Progenitor cell of endocrine pancreas (in vitro differentiated cells): ENCODE measurements around the gene CHN2. TPM values are rescaled to one million over a fixed set of nuclear protein-coding genes. Genes with fewer than 3 reads are reported as not detected.

Experiments used
- DNase-seq: peaks from one replicate; pipeline ENCODE4 v3.0.0; 2021; ENCODE audit warnings: low spot score; ENCODE audit not compliant: unreplicated experiment
- H3K27ac Mint-ChIP-seq: 2 replicates; pipeline ENCODE4 v1.8.0; 2021; ENCODE audit warnings: mild to moderate bottlenecking, moderate library complexity, mixed read lengths
- H3K27me3 Mint-ChIP-seq: 2 replicates; pipeline ENCODE4 v1.8.0; 2021; ENCODE audit warnings: mixed read lengths
- H3K36me3 Mint-ChIP-seq: 2 replicates; pipeline ENCODE4 v1.8.0; 2022; ENCODE audit warnings: mixed read lengths; ENCODE audit not compliant: insufficient read depth
- H3K4me1 Mint-ChIP-seq: 2 replicates; pipeline ENCODE4 v1.8.0; 2021; ENCODE audit warnings: low read depth, mixed read lengths
- H3K4me3 Mint-ChIP-seq: 2 replicates; pipeline ENCODE4 v1.8.0; 2021; ENCODE audit warnings: low read depth, mild to moderate bottlenecking, moderate library complexity, mixed read lengths
- H3K9me3 Mint-ChIP-seq: 2 replicates; pipeline ENCODE4 v1.8.0; 2021; ENCODE audit warnings: low read depth, mixed read lengths
- total RNA-seq: library from RNA; stranded (reverse); gene quantifications from 2 replicates; pipeline ENCODE4 v1.2.1, GENCODE V29; 2021
- TF ChIP-seq, protein P1 (sequence below): fragments of 200-600 bp; sonication (generic); IDR thresholded peaks from one replicate; pipeline ENCODE4 v1.5.0; 2021; ENCODE audit warnings: antibody characterized with exemption, mild to moderate bottlenecking; ENCODE audit not compliant: unreplicated experiment

CHN2 gene
- total RNA-seq, 1 donor from 2014 or later, result 22.0 TPM

- Mint-ChIP-seq H3K27me3 (no peaks in the 10 kb centered on the region), H3K4me1 (peaks cover 39% of the 10 kb centered on the region), H3K9me3 (no peaks in the 10 kb centered on the region), H3K4me3 (no peak overlapping the region), H3K27ac (no peak overlapping the region), H3K36me3 (no peaks in the 10 kb centered on the region)
- DNase-seq, result no peak
- TF ChIP-seq, protein P1, sequence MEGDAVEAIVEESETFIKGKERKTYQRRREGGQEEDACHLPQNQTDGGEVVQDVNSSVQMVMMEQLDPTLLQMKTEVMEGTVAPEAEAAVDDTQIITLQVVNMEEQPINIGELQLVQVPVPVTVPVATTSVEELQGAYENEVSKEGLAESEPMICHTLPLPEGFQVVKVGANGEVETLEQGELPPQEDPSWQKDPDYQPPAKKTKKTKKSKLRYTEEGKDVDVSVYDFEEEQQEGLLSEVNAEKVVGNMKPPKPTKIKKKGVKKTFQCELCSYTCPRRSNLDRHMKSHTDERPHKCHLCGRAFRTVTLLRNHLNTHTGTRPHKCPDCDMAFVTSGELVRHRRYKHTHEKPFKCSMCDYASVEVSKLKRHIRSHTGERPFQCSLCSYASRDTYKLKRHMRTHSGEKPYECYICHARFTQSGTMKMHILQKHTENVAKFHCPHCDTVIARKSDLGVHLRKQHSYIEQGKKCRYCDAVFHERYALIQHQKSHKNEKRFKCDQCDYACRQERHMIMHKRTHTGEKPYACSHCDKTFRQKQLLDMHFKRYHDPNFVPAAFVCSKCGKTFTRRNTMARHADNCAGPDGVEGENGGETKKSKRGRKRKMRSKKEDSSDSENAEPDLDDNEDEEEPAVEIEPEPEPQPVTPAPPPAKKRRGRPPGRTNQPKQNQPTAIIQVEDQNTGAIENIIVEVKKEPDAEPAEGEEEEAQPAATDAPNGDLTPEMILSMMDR, result peak; percentile 34
Observed at GRCh38 chr7:29297194-29297890, 102.8 kb downstream of the CHN2 start.

DNA sequence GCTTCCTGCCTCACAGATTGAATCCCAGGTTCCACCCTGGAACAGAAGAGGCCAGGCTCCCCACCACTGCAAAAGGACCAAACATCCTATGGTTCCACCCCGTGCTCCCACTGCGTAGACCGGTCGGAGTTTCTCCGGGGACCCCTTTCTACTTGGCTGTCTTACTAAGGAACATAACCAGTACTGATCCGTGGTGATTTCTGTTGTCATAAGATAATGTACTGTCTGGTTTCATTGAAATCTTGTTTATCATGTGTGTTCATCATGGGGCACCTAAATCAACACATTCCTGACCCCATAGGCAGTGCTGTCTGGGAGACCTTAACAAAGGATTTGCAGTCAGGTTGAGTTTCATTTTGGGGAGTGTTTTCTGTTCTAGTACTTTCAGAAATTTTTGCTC is 104.5 kb downstream of the CHN2 start:
- H3K36me3 Mint-ChIP-seq, result no peaks in the 10 kb centered on the region
- DNase-seq, result no peak
- H3K27me3 Mint-ChIP-seq, result no peaks in the 10 kb centered on the region
- TF ChIP-seq, protein P1, result no peak
- H3K9me3 Mint-ChIP-seq, result no peaks in the 10 kb centered on the region
- H3K4me3 Mint-ChIP-seq, result no peak overlapping the region
- H3K27ac Mint-ChIP-seq, result no peak overlapping the region
- H3K4me1 Mint-ChIP-seq, result peaks cover 26% of the 10 kb centered on the region

- H3K9me3 Mint-ChIP-seq, result no peaks in the 10 kb centered on the region
- no peaks in the 10 kb centered on the region for H3K36me3 Mint-ChIP-seq
- H3K4me3 Mint-ChIP-seq, result peak overlapping the region; percentile 2
- peaks cover 29% of the 10 kb centered on the region for H3K4me1 Mint-ChIP-seq
- peak overlapping the region; percentile 2 for H3K27ac Mint-ChIP-seq
- no peak for DNase-seq
- TF ChIP-seq, protein P1, result no peak
- no peaks in the 10 kb centered on the region for H3K27me3 Mint-ChIP-seq
Observed at GRCh38 chr7:29300026-29300480, 105.5 kb downstream of the CHN2 start.

GRCh38 chr7:29300649-29301048 is 106.1 kb downstream of the CHN2 start:
- H3K36me3 Mint-ChIP-seq, result no peaks in the 10 kb centered on the region
- no peak for DNase-seq
- no peaks in the 10 kb centered on the region for H3K9me3 Mint-ChIP-seq
- no peaks in the 10 kb centered on the region for H3K27me3 Mint-ChIP-seq
- no peak overlapping the region for H3K27ac Mint-ChIP-seq
- H3K4me3 Mint-ChIP-seq, result no peak overlapping the region
- peaks cover 29% of the 10 kb centered on the region for H3K4me1 Mint-ChIP-seq
- TF ChIP-seq, protein P1, result no peak

GRCh38 chr7:29302666-29303395 is 108.3 kb downstream of the CHN2 start:
- Mint-ChIP-seq H3K36me3 (no peaks in the 10 kb centered on the region), H3K27me3 (no peaks in the 10 kb centered on the region), H3K9me3 (no peaks in the 10 kb centered on the region), H3K27ac (no peak overlapping the region), H3K4me1 (peaks cover 32% of the 10 kb centered on the region), H3K4me3 (no peak overlapping the region)
- DNase-seq, result no peak
- TF ChIP-seq, protein P1, result no peak
